ENCODE measurements around the gene CCDC127.

- no peak for TF ChIP-seq POLR2A (IDR thresholded peaks at IDR 0.05)
- no peak for TF ChIP-seq CTCF (IDR thresholded peaks at IDR 0.05)
- TF ChIP-seq EP300 (IDR thresholded peaks at IDR 0.05), result no peak
Measured at GRCh38 chr5:228886-229285, 10.9 kb upstream of the CCDC127 start.
